Mucosa of rectum (tissue), 2 donors: ENCODE measurements around the gene TMCC1.
"Not testable (repeated sequence)": the region's sequence is repeated elsewhere in the genome, so short reads cannot be mapped to it uniquely, and the experiment has no call there.

Experiments
- H3K27ac ChIP-seq, 2 donors: one replicate each; pipeline ENCODE4 v1.7.0; 2013; ENCODE audit warnings: inconsistent platforms in 2 of 2, low read depth in 2 of 2, low read length in 2 of 2
- H3K27me3 ChIP-seq, 2 donors: one replicate each; pipeline ENCODE4 v1.7.0; 2013; ENCODE audit warnings: low read length in 2 of 2; ENCODE audit not compliant: control insufficient read depth in 2 of 2, insufficient read depth in 2 of 2
- H3K36me3 ChIP-seq, 2 donors: one replicate each; pipeline ENCODE4 v1.7.0; 2013; ENCODE audit warnings: low read length in 2 of 2; ENCODE audit not compliant: control insufficient read depth in 2 of 2, insufficient read depth in 2 of 2
- H3K4me1 ChIP-seq, 2 donors: one replicate each; pipeline ENCODE4 v1.7.0; 2013; ENCODE audit warnings: low read length in 2 of 2, mild to moderate bottlenecking in 1 of 2; ENCODE audit not compliant: control insufficient read depth in 2 of 2, insufficient read depth in 2 of 2
- H3K4me3 ChIP-seq, 2 donors: one replicate each; pipeline ENCODE4 v1.7.0; 2013; ENCODE audit warnings: low read length in 2 of 2
- H3K9ac ChIP-seq, 2 donors: one replicate each; pipeline ENCODE4 v1.7.0; 2013; ENCODE audit warnings: low read length in 2 of 2, low read depth in 1 of 2, mild to moderate bottlenecking in 1 of 2
- H3K9me3 ChIP-seq, 2 donors: one replicate each; pipeline ENCODE4 v1.7.0; 2013; ENCODE audit warnings: low read length in 2 of 2; ENCODE audit not compliant: control insufficient read depth in 2 of 2
- donor health status: healthy.
- donor health status: Normal muscosa, but diverticular disease.

The TMCC1 gene

GRCh38 chr3:129897026-129897425, 3.5 kb upstream of the TMCC1 start:
- Histone ChIP-seq H3K27ac (no peak overlapping the region), H3K4me1 (peaks cover 13 to 14% of the 10 kb centered on the region in 2 donors), H3K9ac (no peak overlapping the region), H3K36me3 (no peaks in the 10 kb centered on the region), H3K27me3 (no peaks in the 10 kb centered on the region), H3K4me3 (no peak overlapping the region), H3K9me3 (no peaks in the 10 kb centered on the region)

GRCh38 chr3:129892857-129893580, 492 bp downstream of the TMCC1 start:
- H3K36me3 ChIP-seq, result no peaks in the 10 kb centered on the region
- no peaks in the 10 kb centered on the region for H3K9me3 ChIP-seq
- H3K27ac ChIP-seq, result peak overlapping the region; percentile 92
- peaks cover 19 to 28% of the 10 kb centered on the region in 2 donors for H3K4me1 ChIP-seq
- no peaks in the 10 kb centered on the region for H3K27me3 ChIP-seq
- H3K9ac ChIP-seq, result peak overlapping the region; percentile 97 to 99
- peak overlapping the region; percentile 92 to 98 for H3K4me3 ChIP-seq

GRCh38 chr3:129892486-129892856, 1.0 kb downstream of the TMCC1 start:
- no peaks in the 10 kb centered on the region for H3K9me3 ChIP-seq
- H3K4me3 ChIP-seq, result peak overlapping the region; percentile 92 to 98
- H3K27me3 ChIP-seq, result no peaks in the 10 kb centered on the region
- peak overlapping the region; percentile 92 for H3K27ac ChIP-seq
- no peaks in the 10 kb centered on the region for H3K36me3 ChIP-seq
- H3K9ac ChIP-seq, result peak overlapping the region; percentile 97 to 99
- H3K4me1 ChIP-seq, result peaks cover 19 to 28% of the 10 kb centered on the region in 2 donors

DNA sequence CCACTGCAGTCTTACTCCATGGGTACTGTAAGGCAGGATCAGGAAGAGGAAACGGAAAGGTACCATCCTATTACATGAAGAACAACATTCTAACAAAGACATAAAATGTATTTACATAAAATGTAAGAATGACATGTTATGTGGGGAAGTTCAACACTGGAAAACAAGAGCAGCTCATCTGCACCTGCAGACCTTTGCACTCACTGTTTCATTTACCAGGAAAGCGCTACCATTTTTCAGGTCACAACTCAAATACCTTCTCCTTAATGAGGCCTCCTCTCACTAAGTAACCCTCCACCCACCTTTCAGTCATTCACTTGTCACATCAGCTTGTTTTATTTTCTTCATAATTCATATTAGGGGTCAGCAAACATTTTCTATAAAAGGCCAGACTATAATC, 2.6 kb downstream of the TMCC1 start:
- Histone ChIP-seq H3K9ac (no peak overlapping the region), H3K36me3 (no peaks in the 10 kb centered on the region), H3K27ac (peak overlapping the region; percentile 4 to 49), H3K9me3 (no peaks in the 10 kb centered on the region), H3K4me1 (peaks cover 19 to 28% of the 10 kb centered on the region in 2 donors), H3K27me3 (no peaks in the 10 kb centered on the region), H3K4me3 (peak overlapping the region in 1 of 2 donors; percentile 34)

GRCh38 chr3:129890125-129890524, 3.4 kb downstream of the TMCC1 start:
- Histone ChIP-seq H3K27ac (peak overlapping the region; percentile 4 to 49), H3K4me3 (no peak overlapping the region), H3K4me1 (peaks cover 19 to 28% of the 10 kb centered on the region in 2 donors), H3K9me3 (no peaks in the 10 kb centered on the region), H3K36me3 (no peaks in the 10 kb centered on the region), H3K27me3 (no peaks in the 10 kb centered on the region), H3K9ac (no peak overlapping the region)

- Histone ChIP-seq H3K9ac (no peak overlapping the region), H3K27ac (no peak overlapping the region), H3K9me3 (no peaks in the 10 kb centered on the region), H3K36me3 (no peaks in the 10 kb centered on the region), H3K27me3 (no peaks in the 10 kb centered on the region), H3K4me1 (peaks cover 11 to 24% of the 10 kb centered on the region in 2 donors), H3K4me3 (no peak overlapping the region)
Measured at GRCh38 chr3:129888771-129889170, 4.7 kb downstream of the TMCC1 start.

- H3K9ac ChIP-seq, result no peak overlapping the region
- no peaks in the 10 kb centered on the region for H3K9me3 ChIP-seq
- no peaks in the 10 kb centered on the region for H3K4me1 ChIP-seq
- no peak overlapping the region for H3K27ac ChIP-seq
- no peaks in the 10 kb centered on the region for H3K27me3 ChIP-seq
- no peak overlapping the region for H3K4me3 ChIP-seq
- peaks cover 6 to 9% of the 10 kb centered on the region in 2 donors for H3K36me3 ChIP-seq
Measured at GRCh38 chr3:129881261-129881660, 12.2 kb downstream of the TMCC1 start.

GRCh38 chr3:129878355-129878754, 15.2 kb downstream of the TMCC1 start:
- no peaks in the 10 kb centered on the region for H3K4me1 ChIP-seq
- no peak overlapping the region for H3K27ac ChIP-seq
- no peaks in the 10 kb centered on the region for H3K27me3 ChIP-seq
- no peak overlapping the region for H3K4me3 ChIP-seq
- H3K36me3 ChIP-seq, result peaks cover 13 to 20% of the 10 kb centered on the region in 2 donors
- H3K9me3 ChIP-seq, result no peaks in the 10 kb centered on the region
- no peak overlapping the region for H3K9ac ChIP-seq

- H3K27ac ChIP-seq, H3K9me3 ChIP-seq, H3K9ac ChIP-seq, H3K27me3 ChIP-seq, H3K4me3 ChIP-seq, H3K4me1 ChIP-seq: not testable (repeated sequence)
- H3K36me3 ChIP-seq, result peaks cover 13 to 24% of the 10 kb centered on the region in 2 donors
Measured at GRCh38 chr3:129874479-129874878, 19.0 kb downstream of the TMCC1 start.

GRCh38 chr3:129868912-129869311, 24.6 kb downstream of the TMCC1 start:
- H3K27ac ChIP-seq, result no peak overlapping the region
- H3K27me3 ChIP-seq, result no peaks in the 10 kb centered on the region
- H3K9ac ChIP-seq, result no peak overlapping the region
- H3K36me3 ChIP-seq, result peaks cover 11 to 18% of the 10 kb centered on the region in 2 donors
- H3K4me1 ChIP-seq, result no peaks in the 10 kb centered on the region
- no peaks in the 10 kb centered on the region for H3K9me3 ChIP-seq
- no peak overlapping the region for H3K4me3 ChIP-seq
